MM.1S (cell line): Measurements from ENCODE around the gene MYL9.

ENCODE experiments used
- DNase-seq: peaks from one replicate; pipeline ENCODE4 v3.0.0-alpha.2; 2015
- H2AFZ ChIP-seq: fragments of 300-600 bp; sonication (generic); 2 replicates; pipeline ENCODE4 v1.6.0; 2016; ENCODE audit warnings: antibody characterized with exemption, low read length
- H3F3A ChIP-seq: fragments of 300-600 bp; sonication (generic); 2 replicates; pipeline ENCODE4 v1.6.1; 2016; ENCODE audit warnings: mild to moderate bottlenecking, antibody characterized with exemption, low read length, moderate library complexity, mixed read lengths; ENCODE audit not compliant: insufficient read depth
- H3K27ac ChIP-seq: fragments of 300-600 bp; sonication (generic); 2 replicates; pipeline ENCODE4 v1.5.1; 2016; ENCODE audit warnings: mild to moderate bottlenecking, low read length
- H3K27me3 ChIP-seq: fragments of 300-600 bp; sonication (generic); replicated peaks from 2 replicates; pipeline ENCODE4 v1.6.0; 2016; ENCODE audit warnings: low read length; ENCODE audit not compliant: insufficient read depth
- H3K36me3 ChIP-seq: fragments of 300-600 bp; sonication (generic); replicated peaks from 2 replicates; pipeline ENCODE4 v1.6.1; 2016; ENCODE audit warnings: mild to moderate bottlenecking, low read length, mixed read lengths; ENCODE audit not compliant: insufficient read depth
- H3K4me1 ChIP-seq: fragments of 300-600 bp; sonication (generic); 2 replicates; pipeline ENCODE4 v1.6.1; 2016; ENCODE audit warnings: low read length, mixed read lengths
- H3K4me2 ChIP-seq: fragments of 300-600 bp; sonication (generic); 2 replicates; pipeline ENCODE4 v1.6.0; 2016; ENCODE audit warnings: low read depth, low read length
- H3K4me3 ChIP-seq: fragments of 300-600 bp; sonication (generic); 2 replicates; pipeline ENCODE4 v1.5.1; 2016; ENCODE audit warnings: low read length, mixed read lengths
- H3K79me2 ChIP-seq: fragments of 300-600 bp; sonication (generic); 2 replicates; pipeline ENCODE4 v1.6.1; 2016; ENCODE audit warnings: mixed run types, low read length, mixed read lengths
- H3K9ac ChIP-seq: fragments of 300-600 bp; sonication (generic); 2 replicates; pipeline ENCODE4 v1.6.1; 2016; ENCODE audit warnings: low read length, mixed read lengths
- H3K9me2 ChIP-seq: fragments of 300-600 bp; sonication (generic); replicated peaks from 2 replicates; pipeline ENCODE4 v1.6.1; 2016; ENCODE audit warnings: mild to moderate bottlenecking, low read length, mixed read lengths; ENCODE audit not compliant: insufficient read depth
- H3K9me3 ChIP-seq: fragments of 300-600 bp; sonication (generic); replicated peaks from 2 replicates; pipeline ENCODE4 v1.6.1; 2016; ENCODE audit warnings: mild to moderate bottlenecking, low read length, mixed read lengths; ENCODE audit not compliant: insufficient read depth
- H4K20me1 ChIP-seq: fragments of 300-600 bp; sonication (generic); 2 replicates; pipeline ENCODE4 v1.6.1; 2016; ENCODE audit warnings: mild to moderate bottlenecking, low read length, moderate library complexity, mixed read lengths; ENCODE audit not compliant: insufficient read depth
- CTCF ChIP-seq: fragments of 300-600 bp; sonication (generic); IDR thresholded peaks from 2 replicates; pipeline ENCODE4 v1.5.1; 2016; ENCODE audit warnings: antibody characterized with exemption, low read length, mixed read lengths
- EZH2 ChIP-seq: fragments of 300-600 bp; sonication (generic); optimal IDR thresholded peaks from 2 replicates; pipeline ENCODE3; 2017; ENCODE audit warnings: low read depth, mild to moderate bottlenecking, antibody characterized with exemption, low read length, mixed read lengths
- EZH2phosphoT487 ChIP-seq: fragments of 300-600 bp; sonication (generic); IDR thresholded peaks from 2 replicates; pipeline ENCODE4 v1.6.1; 2018; ENCODE audit warnings: antibody characterized with exemption, low read length

Gene MYL9

GRCh38 chr20:36572701-36573102, 31.4 kb downstream of the MYL9 start:
- no peaks in the 10 kb centered on the region for H4K20me1 ChIP-seq
- no peaks in the 10 kb centered on the region for H3K27me3 ChIP-seq
- no peaks in the 10 kb centered on the region for H3K9me2 ChIP-seq
- peak overlapping the region; percentile 10; the same call in 1 of the 2 replicates for H3K9ac ChIP-seq
- H3K4me2 ChIP-seq = peak overlapping the region; percentile 44; the same call in 1 of the 2 replicates
- H3K36me3 ChIP-seq = no peaks in the 10 kb centered on the region
- H3K27ac ChIP-seq = no peak overlapping the region; the same call in 1 of the 2 replicates
- no peaks in the 10 kb centered on the region for H3K9me3 ChIP-seq
- no peak for TF ChIP-seq CTCF
- TF ChIP-seq EZH2phosphoT487 = no peak
- TF ChIP-seq EZH2 = no peak
- 0 out of 2 replicates have a peak, but pooled peaks cover 9% of the 10 kb centered on the region for H3K4me1 ChIP-seq
- peak overlapping the region; percentile 72 for H2AFZ ChIP-seq
- peaks cover 36% of the 10 kb centered on the region for H3K79me2 ChIP-seq
- no peak for DNase-seq
- H3K4me3 ChIP-seq = peak overlapping the region; percentile 50; the same call in 1 of the 2 replicates
- H3F3A ChIP-seq = peaks cover 24% of the 10 kb centered on the region

GRCh38 chr20:36573103-36573797, 31.9 kb downstream of the MYL9 start, which contains the start of gene TGIF2:
Gene TGIF2, plus strand, starts transcription at chr20:36573597. Its CDS starts 5,178 bp downstream, at chr20:36578775.
- DNase-seq = peak; percentile 84
- Histone ChIP-seq H3K4me3 (peak within 1 kb of the TSS; percentile 78), H3K9me2 (no peaks in the 10 kb centered on the region), H3K79me2 (peaks cover 42% of the 10 kb centered on the region), H3K27ac (peak within 1 kb of the TSS; percentile 50), H3F3A (peaks cover 24% of the 10 kb centered on the region), H3K9ac (peak within 1 kb of the TSS; percentile 97), H3K36me3 (no peaks in the 10 kb centered on the region), H3K9me3 (no peaks in the 10 kb centered on the region), H3K27me3 (no peaks in the 10 kb centered on the region), H3K4me2 (peak within 1 kb of the TSS; percentile 74), H4K20me1 (no peaks in the 10 kb centered on the region), H3K4me1 (0 out of 2 replicates have a peak, but pooled peaks cover 9% of the 10 kb centered on the region), H2AFZ (peak within 1 kb of the TSS; percentile 81)
- TF ChIP-seq CTCF (no peak), EZH2 (no peak), EZH2phosphoT487 (no peak)

- Histone ChIP-seq H3K9me2 (no peaks in the 10 kb centered on the region), H3K9ac (peak overlapping the region; percentile 97), H3K79me2 (peaks cover 48% of the 10 kb centered on the region), H3K4me3 (peak overlapping the region; percentile 78), H3K4me2 (peak overlapping the region; percentile 37; the same call in 1 of the 2 replicates), H3K36me3 (no peaks in the 10 kb centered on the region), H3K27ac (peak overlapping the region; percentile 50), H3K9me3 (no peaks in the 10 kb centered on the region), H4K20me1 (no peaks in the 10 kb centered on the region), H3K27me3 (no peaks in the 10 kb centered on the region), H2AFZ (peak overlapping the region; percentile 58; the same call in 1 of the 2 replicates), H3F3A (peaks cover 24% of the 10 kb centered on the region), H3K4me1 (0 out of 2 replicates have a peak, but pooled peaks cover 9% of the 10 kb centered on the region)
- no peak for TF ChIP-seq EZH2
- TF ChIP-seq EZH2phosphoT487 = no peak
- no peak for TF ChIP-seq CTCF
- DNase-seq = peak; percentile 45
These were observed 32.6 kb downstream of the MYL9 start for GRCh38 chr20:36573798-36574365.
